HG03575 (cell line): ENCODE results near the gene MDFIC.

Source experiments
- ATAC-seq: cut with Tn5 transposase; IDR thresholded peaks from one replicate; pipeline ENCODE4 v1.9.1; 2021; ENCODE audit not compliant: unreplicated experiment, insufficient number of reproducible peaks, low FRiP score; ENCODE audit errors: extremely low read depth

The MDFIC gene

GRCh38 chr7:115019882-115020605 lies 98.2 kb downstream of the MDFIC start:
- ATAC-seq = no peak

DNA sequence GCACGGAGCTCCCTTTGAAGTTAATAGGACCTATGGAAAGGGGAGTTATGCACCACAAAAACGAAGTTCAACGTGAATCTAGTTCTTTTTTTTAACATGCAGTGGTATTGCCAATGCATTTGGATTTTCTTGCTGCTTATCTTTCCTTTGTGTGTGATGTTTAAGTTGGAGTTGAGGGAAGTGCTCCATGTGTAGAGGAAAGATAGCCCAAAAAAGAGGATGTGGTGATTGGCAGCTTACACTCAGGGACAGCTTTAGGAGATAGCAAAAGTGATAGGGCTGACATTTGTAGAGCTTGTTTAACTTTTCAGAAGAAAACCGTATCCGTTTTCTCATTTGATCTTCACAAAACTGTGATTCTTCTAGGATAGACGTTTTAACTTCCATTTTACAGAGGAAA lies 101.3 kb downstream of the MDFIC start:
- no peak for ATAC-seq

DNA sequence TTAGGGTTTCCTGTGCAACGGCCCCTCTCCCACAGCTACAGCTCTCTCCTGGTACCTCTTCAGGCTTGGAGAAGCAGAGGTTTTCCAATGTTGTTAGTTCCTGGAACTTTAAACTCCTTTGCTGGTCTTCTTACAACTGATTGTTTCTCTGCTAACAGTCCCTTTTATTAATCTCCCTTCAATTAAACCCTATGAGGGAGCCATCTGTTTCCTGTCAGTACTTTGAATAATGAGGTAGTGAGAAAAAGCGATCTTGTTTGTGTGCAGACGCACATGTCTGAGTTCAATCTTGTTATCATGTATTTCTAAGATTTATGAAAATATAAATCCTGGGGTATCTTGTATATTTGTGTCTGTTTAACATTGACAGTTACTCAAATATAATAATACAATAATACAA lies 102.4 kb downstream of the MDFIC start:
- ATAC-seq = no peak

- ATAC-seq = no peak
These were observed 111.1 kb downstream of the MDFIC start for GRCh38 chr7:115032715-115033703.

DNA sequence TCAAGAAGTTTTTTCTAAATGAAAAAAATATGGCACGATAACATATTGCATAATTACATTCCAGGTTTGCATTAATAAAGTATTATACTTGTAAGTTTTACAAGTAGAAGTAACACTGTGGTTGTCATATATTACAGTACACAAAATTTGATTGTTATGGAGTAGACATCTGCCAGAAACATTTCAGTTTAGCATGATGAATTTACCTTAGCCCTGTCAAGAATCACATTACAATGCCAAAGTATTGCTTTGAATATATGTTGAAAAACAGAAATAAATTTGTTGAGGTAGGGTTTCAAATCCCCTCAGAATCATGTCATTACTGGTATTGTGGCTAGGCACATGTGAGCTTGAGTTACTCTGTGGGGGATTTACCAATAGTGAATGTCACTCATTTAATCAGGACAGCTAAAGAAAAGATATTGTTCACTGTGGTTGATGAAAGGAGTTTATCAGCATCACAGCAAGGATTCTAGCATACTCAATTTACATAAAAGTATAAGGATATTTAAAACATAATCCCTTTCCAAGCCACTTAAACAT lies 112.1 kb downstream of the MDFIC start:
- no peak for ATAC-seq

DNA sequence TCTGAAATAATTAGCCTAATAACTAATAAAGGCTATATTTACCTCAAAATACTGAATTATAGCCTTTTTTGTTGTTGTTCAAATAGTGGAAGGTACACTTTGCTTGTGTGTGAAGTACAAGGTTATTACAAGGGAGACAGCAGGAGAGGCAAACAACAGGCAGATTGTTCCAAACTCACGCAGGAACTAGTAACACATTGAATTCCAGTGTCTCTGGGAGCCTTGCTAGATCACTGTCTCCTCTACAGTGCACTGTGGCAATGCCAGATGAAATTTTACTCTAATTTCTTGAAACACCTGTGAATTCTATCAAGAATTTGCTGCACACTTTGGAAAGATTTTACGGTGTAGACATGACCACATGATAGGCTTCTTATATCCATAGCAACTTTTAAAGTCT lies 112.6 kb downstream of the MDFIC start:
- no peak for ATAC-seq

GRCh38 chr7:115037128-115037802 lies 115.4 kb downstream of the MDFIC start:
- no peak for ATAC-seq

- no peak for ATAC-seq
These were observed 116.3 kb downstream of the MDFIC start for GRCh38 chr7:115038158-115038557.

GRCh38 chr7:115040057-115040456 lies 118.2 kb downstream of the MDFIC start:
- no peak for ATAC-seq

GRCh38 chr7:115040495-115040894 lies 118.6 kb downstream of the MDFIC start:
- ATAC-seq = no peak

DNA sequence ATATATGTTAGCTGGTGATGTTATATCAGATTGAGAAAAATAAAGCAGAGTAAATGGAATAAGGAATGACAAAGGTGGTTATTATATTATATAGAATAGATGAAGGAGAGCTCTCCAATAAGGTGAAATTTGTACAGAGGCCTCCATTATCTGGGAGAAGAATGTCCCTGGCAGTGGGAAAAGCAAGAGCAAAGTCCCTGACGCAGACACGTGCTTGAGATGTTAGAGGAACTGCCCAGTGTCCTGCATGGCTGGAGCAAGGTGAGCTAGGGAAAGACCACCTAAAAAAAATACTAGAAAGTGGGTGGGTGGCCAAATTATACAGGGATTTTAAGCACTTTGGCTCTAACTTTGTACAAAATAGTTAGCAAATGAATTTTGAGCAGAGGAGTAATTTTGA lies 120.7 kb downstream of the MDFIC start:
- ATAC-seq = no peak

DNA sequence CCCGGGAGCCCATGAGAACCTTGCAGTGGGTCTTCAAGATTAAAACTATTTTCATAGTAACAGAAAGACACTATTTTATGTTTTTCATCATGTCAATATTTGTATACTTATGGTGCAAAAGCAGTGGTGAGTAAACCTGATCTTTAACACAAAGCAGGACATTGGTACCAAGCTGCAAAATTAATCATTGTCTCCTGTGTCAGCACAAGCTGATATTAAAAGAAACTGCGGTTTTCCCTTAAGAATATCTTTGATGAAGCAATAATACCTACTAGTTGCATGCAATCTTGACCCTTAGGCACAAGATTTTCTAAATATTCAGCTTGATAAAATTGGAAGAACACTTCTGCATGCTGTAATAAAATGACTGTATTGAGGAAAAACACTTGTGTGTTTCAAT lies 121.7 kb downstream of the MDFIC start:
- no peak for ATAC-seq

- no peak for ATAC-seq
These were observed 122.3 kb downstream of the MDFIC start for GRCh38 chr7:115044224-115044623.

DNA sequence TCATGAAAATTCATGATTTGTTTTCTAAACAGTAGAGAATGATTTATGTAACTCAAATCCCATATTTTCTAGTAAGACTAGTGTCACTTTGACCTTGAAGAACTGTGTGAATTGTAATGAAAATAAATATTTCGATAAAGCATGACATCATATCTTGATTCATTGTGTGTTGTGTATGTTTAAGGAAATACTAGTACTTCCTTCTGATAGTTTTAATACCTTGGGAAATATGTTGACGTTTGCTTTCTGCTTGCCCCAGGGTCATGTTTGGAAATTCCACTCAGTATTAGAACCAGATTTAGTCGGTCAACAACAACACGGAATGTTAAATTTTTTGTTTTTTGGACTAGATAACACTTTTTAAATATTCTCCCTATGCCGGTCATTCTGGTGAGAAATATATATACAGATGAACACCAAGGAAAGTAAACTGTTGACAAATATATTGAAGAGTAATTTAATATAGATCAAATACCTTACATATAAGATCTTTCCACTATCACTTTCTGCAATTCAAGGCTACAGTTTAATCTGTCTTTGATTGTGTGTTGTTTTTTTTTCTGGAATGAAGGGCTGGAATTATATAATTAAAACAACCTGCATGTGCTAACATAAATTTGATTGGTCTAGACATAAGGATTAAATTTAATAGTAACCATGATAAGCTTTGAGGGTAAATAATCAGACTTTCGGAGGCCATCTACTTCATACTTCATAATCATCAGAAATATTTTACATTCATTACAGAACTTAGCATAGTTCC lies 126.2 kb downstream of the MDFIC start:
- no peak for ATAC-seq

DNA sequence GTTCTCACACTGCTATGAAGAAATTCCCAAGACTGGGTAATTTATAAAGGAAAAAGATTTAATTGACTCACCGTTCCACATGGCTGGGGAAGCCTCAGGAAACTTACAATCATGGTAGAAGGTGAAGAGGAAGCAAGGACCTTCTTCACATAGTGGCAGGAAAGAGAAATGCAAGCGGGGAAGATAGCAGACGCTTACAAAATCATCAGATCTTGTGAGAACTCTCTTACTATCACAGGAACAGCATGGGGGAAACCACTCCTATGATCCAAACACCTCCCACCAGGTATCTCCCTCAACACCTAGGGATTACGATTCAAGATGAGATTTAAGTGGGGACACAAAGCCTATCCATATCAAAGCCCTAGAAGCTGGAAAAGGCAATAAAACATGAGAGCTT lies 130.8 kb downstream of the MDFIC start:
- no peak for ATAC-seq

DNA sequence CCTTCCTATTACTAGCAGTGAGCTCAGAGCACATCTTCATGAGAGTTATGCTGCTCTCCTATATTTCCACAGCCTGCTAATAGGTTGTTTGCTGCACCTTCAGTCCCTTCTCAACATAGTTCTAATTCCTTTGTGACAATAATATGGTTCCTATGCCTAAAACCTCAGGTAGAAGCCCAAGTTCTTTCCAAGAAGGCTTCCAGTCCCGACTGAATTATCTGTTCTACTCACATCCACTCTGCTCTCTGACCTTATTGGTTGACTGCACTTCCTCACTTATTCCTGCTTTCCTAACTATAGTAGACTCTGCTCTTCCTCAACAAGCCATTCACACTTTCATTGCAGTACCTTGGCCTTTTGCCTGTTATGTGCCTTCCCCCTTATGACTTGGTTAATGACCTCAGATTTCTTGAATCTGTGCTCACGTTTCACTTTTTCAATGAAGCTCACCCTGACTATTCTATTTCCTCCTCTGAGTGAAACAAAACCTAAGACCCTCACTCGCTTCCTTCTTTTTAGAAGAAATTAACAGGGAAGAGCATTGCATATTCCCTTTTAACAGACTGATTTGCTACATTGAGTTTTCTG lies 132.7 kb downstream of the MDFIC start:
- no peak for ATAC-seq

GRCh38 chr7:115056019-115056418 lies 134.1 kb downstream of the MDFIC start:
- ATAC-seq = no peak

GRCh38 chr7:115058726-115059125 lies 136.8 kb downstream of the MDFIC start:
- ATAC-seq = no peak
